Ovary (tissue), 3 donors: ENCODE data around the gene KCNMA1.

Source experiments
- CTCF ChIP-seq, 3 donors: fragments of 450-650 bp in 2 of 3; fragments of 200-600 bp in 1 of 3; IDR thresholded peaks; one replicate each; pipeline versions ENCODE4 v1.5.1 to v1.8.0; 2016 to 2022; ENCODE audit warnings: antibody characterized with exemption in 3 of 3, mild to moderate bottlenecking in 1 of 3
- POLR2A ChIP-seq: fragments of 450-650 bp; IDR thresholded peaks from one replicate; pipeline ENCODE4 v1.6.1; 2017; ENCODE audit warnings: antibody characterized with exemption, mild to moderate bottlenecking, moderate library complexity
- donor health status: DM: no; HTN: no; CAD: no.

GRCh38 chr10:77507291-77507880, 130.2 kb downstream of the KCNMA1 start:
- TF ChIP-seq CTCF (IDR thresholded peaks at IDR 0.05) (no peak), POLR2A (no peak)
